ENCODE data around the gene ADAMTS2.
"Not testable (repeated sequence)": the region's sequence is repeated elsewhere in the genome, so short reads cannot be mapped to it uniquely, and the experiment has no call there.

DNA sequence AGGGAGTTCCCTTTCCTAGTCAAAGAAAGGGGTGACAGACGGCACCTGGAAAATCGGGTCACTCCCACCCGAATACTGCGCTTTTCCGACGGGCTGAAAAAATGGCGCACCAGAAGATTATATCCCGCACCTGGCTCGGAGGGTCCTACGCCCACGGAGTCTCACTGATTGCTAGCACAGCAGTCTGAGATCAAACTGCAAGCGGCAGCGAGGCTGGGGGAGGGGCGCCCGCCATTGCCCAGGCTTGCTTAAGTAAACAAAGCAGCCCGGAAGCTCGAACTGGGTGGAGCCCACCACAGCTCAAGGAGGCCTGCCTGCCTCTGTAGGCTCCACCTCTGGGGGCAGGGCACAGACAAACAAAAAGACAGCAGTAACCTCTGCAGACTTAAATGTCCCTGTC lies 244.0 kb downstream of the ADAMTS2 start:
- TF ChIP-seq, protein P1, sequence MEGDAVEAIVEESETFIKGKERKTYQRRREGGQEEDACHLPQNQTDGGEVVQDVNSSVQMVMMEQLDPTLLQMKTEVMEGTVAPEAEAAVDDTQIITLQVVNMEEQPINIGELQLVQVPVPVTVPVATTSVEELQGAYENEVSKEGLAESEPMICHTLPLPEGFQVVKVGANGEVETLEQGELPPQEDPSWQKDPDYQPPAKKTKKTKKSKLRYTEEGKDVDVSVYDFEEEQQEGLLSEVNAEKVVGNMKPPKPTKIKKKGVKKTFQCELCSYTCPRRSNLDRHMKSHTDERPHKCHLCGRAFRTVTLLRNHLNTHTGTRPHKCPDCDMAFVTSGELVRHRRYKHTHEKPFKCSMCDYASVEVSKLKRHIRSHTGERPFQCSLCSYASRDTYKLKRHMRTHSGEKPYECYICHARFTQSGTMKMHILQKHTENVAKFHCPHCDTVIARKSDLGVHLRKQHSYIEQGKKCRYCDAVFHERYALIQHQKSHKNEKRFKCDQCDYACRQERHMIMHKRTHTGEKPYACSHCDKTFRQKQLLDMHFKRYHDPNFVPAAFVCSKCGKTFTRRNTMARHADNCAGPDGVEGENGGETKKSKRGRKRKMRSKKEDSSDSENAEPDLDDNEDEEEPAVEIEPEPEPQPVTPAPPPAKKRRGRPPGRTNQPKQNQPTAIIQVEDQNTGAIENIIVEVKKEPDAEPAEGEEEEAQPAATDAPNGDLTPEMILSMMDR (IDR thresholded peaks at IDR 0.05; ENCODE audit: insufficient read depth, low read length, poor library complexity, severe bottlenecking), result not testable (repeated sequence)
- TF ChIP-seq EZH2phosphoT487 (conservative IDR thresholded peaks at IDR 0.05; ENCODE audit: low read length), result not testable (repeated sequence)
